DND-41 (cell line): ENCODE results near the gene NOX5.
"Not testable (repeated sequence)": the region's sequence is repeated elsewhere in the genome, so short reads cannot be mapped to it uniquely, and the experiment has no call there.

Source experiments
- ATAC-seq: fragments of 200-7000 bp; cut with Tn5 transposase; 3 replicates; pipeline ENCODE4 v1.9.1; 2021; ENCODE audit warnings: low read depth; ENCODE audit not compliant: insufficient read depth
- DNase-seq: peaks from one replicate; pipeline ENCODE4 v3.0.0-alpha.2; 2020
- H2AFZ ChIP-seq: 2 replicates; pipeline ENCODE4 v1.6.0; 2012; ENCODE audit warnings: low read depth, low read length
- H3K27ac ChIP-seq: 2 replicates; pipeline ENCODE4 v1.5.1; 2012; ENCODE audit warnings: low read length, inconsistent platforms
- H3K27me3 ChIP-seq: fragments of 200-600 bp; sonication (generic); 2 replicates; pipeline ENCODE4 v1.6.0; 2012; ENCODE audit warnings: low read length, mild to moderate bottlenecking, inconsistent platforms; ENCODE audit not compliant: insufficient read depth, poor library complexity
- H3K36me3 ChIP-seq: 2 replicates; pipeline ENCODE4 v1.5.1; 2012; ENCODE audit warnings: low read length, inconsistent platforms; ENCODE audit not compliant: insufficient read depth
- H3K4me1 ChIP-seq: 2 replicates; pipeline ENCODE4 v1.5.1; 2012; ENCODE audit warnings: mild to moderate bottlenecking, low read length; ENCODE audit not compliant: insufficient read depth
- H3K4me2 ChIP-seq: 2 replicates; pipeline ENCODE4 v1.6.0; 2012; ENCODE audit warnings: mild to moderate bottlenecking, moderate library complexity, low read length, inconsistent platforms; ENCODE audit not compliant: insufficient read depth
- H3K4me3 ChIP-seq, 2 experiments: fragments of 200-600 bp in 1 of 2; shearing (Covaris generic) in 1 of 2; 2 replicates each; pipeline ENCODE4 v1.5.1; 2012 to 2016; ENCODE audit warnings: inconsistent platforms in 2 of 2, low read length in 2 of 2, mild to moderate bottlenecking in 2 of 2, low read depth in 1 of 2, moderate library complexity in 1 of 2
- H3K79me2 ChIP-seq: 2 replicates; pipeline ENCODE4 v1.6.0; 2012; ENCODE audit warnings: low read length, inconsistent platforms; ENCODE audit not compliant: insufficient read depth
- H3K9ac ChIP-seq: 2 replicates; pipeline ENCODE4 v1.6.0; 2012; ENCODE audit warnings: low read depth, mild to moderate bottlenecking, inconsistent platforms, low read length, moderate library complexity
- H3K9me3 ChIP-seq: 2 replicates; pipeline ENCODE4 v1.5.1; 2012; ENCODE audit warnings: low read length, moderate library complexity, mild to moderate bottlenecking, inconsistent platforms; ENCODE audit not compliant: insufficient read depth, severe bottlenecking
- H4K20me1 ChIP-seq: 2 replicates; pipeline ENCODE4 v1.6.0; 2012; ENCODE audit warnings: low read length; ENCODE audit not compliant: insufficient read depth
- EZH2 ChIP-seq: IDR thresholded peaks from 3 replicates; pipeline ENCODE4 v1.6.1; 2012; ENCODE audit warnings: borderline replicate concordance, low read depth, mild to moderate bottlenecking, moderate library complexity, low read length, inconsistent platforms; ENCODE audit not compliant: severe bottlenecking
- TF ChIP-seq, protein P1 (sequence below): IDR thresholded peaks from 2 replicates; pipeline ENCODE4 v1.5.1; 2012; ENCODE audit warnings: borderline replicate concordance, low read length, moderate library complexity, mild to moderate bottlenecking; ENCODE audit not compliant: poor library complexity, severe bottlenecking; ENCODE audit errors: extremely low read depth

Gene NOX5

DNA sequence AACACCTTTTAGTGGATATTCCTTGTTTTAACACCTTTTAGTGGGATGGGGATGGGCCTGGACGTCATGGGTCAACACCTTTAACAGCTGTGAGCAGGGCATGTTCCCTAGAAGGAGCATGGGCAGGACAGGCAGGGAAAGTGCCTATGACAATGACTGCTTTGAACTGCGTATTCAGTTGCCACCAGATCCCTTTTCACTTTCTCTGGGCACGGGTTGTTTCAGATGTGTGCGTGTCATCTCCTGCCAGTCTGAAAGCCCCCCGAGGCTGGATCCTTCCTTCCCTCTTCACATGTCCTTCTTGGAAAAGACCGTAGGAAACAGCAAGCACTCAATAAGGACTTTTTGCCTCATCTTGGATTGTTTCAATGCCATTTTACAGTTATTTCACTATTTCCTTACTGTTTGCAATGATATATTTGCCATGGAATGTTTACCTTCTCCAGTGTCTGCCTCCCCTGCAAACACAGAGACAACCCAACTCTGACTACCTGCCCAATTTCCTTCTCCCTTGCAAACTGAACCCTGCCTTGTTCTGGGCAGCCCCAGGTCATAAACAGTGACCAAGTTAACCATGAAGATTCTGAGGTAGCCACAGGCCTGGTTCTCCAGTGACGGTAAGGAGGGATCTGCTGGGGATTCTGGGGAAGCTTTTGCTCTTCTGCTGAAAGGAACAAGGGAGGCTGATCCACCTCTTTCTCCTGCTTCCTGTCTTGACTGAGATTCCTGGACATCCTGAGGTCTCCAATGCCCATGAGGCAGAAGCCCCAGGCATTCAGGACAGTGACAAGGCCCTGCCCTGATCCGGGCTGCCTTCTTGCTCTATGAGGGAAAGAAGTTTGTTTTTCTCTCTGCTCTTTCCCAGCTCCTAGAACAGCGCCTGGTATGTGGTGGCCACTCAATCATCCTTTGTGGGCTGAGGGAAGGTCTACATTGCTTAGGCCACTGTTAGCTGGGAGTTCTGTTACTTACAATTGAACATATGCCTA, 51.8 kb downstream of the NOX5 start:
- no peaks in the 10 kb centered on the region for H3K27me3 ChIP-seq
- no peak overlapping the region for H3K9ac ChIP-seq
- H3K27ac ChIP-seq: no peak overlapping the region
- DNase-seq: no peak
- TF ChIP-seq EZH2: no peak
- TF ChIP-seq, protein P1, sequence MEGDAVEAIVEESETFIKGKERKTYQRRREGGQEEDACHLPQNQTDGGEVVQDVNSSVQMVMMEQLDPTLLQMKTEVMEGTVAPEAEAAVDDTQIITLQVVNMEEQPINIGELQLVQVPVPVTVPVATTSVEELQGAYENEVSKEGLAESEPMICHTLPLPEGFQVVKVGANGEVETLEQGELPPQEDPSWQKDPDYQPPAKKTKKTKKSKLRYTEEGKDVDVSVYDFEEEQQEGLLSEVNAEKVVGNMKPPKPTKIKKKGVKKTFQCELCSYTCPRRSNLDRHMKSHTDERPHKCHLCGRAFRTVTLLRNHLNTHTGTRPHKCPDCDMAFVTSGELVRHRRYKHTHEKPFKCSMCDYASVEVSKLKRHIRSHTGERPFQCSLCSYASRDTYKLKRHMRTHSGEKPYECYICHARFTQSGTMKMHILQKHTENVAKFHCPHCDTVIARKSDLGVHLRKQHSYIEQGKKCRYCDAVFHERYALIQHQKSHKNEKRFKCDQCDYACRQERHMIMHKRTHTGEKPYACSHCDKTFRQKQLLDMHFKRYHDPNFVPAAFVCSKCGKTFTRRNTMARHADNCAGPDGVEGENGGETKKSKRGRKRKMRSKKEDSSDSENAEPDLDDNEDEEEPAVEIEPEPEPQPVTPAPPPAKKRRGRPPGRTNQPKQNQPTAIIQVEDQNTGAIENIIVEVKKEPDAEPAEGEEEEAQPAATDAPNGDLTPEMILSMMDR: no peak
- no peak overlapping the region for H2AFZ ChIP-seq
- no peaks in the 10 kb centered on the region for H4K20me1 ChIP-seq
- H3K4me3 ChIP-seq: no peak overlapping the region
- no peak overlapping the region for H3K4me2 ChIP-seq
- no peaks in the 10 kb centered on the region for H3K79me2 ChIP-seq
- no peak for ATAC-seq
- H3K4me1 ChIP-seq: no peaks in the 10 kb centered on the region
- H3K36me3 ChIP-seq: no peaks in the 10 kb centered on the region
- no peaks in the 10 kb centered on the region for H3K9me3 ChIP-seq

DNA sequence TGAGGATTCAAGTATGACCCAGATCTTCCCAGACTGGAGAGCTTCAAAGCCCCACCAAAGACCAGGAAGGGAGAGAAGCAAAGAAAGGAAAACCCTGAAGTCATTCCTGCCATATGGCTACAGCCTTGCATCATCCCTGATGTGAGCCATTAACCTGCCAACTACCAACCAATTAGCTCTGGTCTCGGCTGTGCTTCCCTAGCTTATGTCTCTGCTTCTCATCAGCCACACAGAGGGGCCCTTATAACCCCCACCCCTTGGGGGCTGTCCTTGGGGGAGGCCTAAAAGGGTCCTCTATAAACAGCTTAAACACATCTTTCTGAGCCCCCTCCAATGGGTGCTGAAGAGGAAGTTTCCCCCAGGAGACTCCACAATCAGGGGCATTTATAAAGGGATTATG, 52.8 kb downstream of the NOX5 start:
- DNase-seq: no peak
- no peak overlapping the region for H3K4me3 ChIP-seq
- H3K9me3 ChIP-seq: no peaks in the 10 kb centered on the region
- ATAC-seq: no peak
- no peaks in the 10 kb centered on the region for H3K36me3 ChIP-seq
- no peaks in the 10 kb centered on the region for H3K79me2 ChIP-seq
- no peaks in the 10 kb centered on the region for H3K27me3 ChIP-seq
- H3K4me1 ChIP-seq: no peaks in the 10 kb centered on the region
- H2AFZ ChIP-seq: no peak overlapping the region
- H3K27ac ChIP-seq: no peak overlapping the region
- no peak overlapping the region for H3K9ac ChIP-seq
- no peak for TF ChIP-seq EZH2
- TF ChIP-seq, protein P1: no peak
- H4K20me1 ChIP-seq: no peaks in the 10 kb centered on the region
- H3K4me2 ChIP-seq: no peak overlapping the region

DNA sequence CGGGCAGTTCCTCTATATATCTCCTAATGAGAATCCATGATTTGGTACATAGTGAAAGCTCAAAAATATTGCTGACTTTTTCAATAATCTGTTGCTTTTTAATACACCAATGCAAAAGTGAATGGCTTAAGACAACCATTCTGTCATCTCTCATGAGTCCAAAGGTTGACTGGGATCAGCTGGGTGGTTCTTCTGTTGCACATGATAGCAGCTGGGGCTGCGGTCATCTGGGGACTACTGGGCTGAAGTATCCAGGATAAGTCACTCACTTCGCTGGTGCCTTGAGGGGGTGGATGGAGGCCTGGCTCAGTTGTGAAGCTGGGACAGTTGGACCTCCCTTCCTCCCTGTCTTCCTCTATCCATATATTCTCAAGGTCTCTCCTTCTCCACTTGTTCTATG, 53.7 kb downstream of the NOX5 start:
- H3K27me3 ChIP-seq: no peaks in the 10 kb centered on the region
- no peaks in the 10 kb centered on the region for H4K20me1 ChIP-seq
- ATAC-seq: no peak
- no peak overlapping the region for H3K9ac ChIP-seq
- no peak overlapping the region for H2AFZ ChIP-seq
- H3K4me3 ChIP-seq: no peak overlapping the region
- H3K4me2 ChIP-seq: no peak overlapping the region
- H3K27ac ChIP-seq: no peak overlapping the region
- no peak for DNase-seq
- no peaks in the 10 kb centered on the region for H3K9me3 ChIP-seq
- TF ChIP-seq EZH2: no peak
- TF ChIP-seq, protein P1: no peak
- no peaks in the 10 kb centered on the region for H3K79me2 ChIP-seq
- H3K4me1 ChIP-seq: no peaks in the 10 kb centered on the region
- H3K36me3 ChIP-seq: no peaks in the 10 kb centered on the region

DNA sequence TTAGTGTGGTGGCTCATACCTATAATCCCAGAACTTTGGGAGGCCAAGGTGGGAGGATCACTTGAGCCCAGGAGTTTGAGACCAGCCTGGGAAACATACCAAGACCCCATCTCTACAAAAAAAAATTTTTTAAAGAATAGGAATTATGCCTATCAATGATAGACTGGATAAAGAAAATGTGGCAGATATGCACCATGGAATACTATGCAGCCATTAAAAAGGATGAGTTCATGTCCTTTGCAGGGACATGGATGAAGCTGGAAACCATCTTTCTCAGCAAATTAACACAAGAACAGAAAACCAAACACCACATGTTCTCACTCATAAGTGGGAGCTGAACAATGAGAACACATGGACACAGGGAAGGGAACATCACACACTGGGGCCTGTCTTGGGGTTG, 54.8 kb downstream of the NOX5 start:
- not testable (repeated sequence) for H3K4me1 ChIP-seq, H3K27ac ChIP-seq, H3K27me3 ChIP-seq, H2AFZ ChIP-seq, H3K4me2 ChIP-seq, ATAC-seq, H4K20me1 ChIP-seq, H3K4me3 ChIP-seq, H3K36me3 ChIP-seq, H3K9ac ChIP-seq, H3K79me2 ChIP-seq, DNase-seq, H3K9me3 ChIP-seq
